Heart left ventricle (tissue), 13 donors: ENCODE data around the gene MGMT.

Experiments used
- POLR2A ChIP-seq, 2 donors: fragments of 450-650 bp; IDR thresholded peaks; one replicate each; pipeline ENCODE4 v1.6.1; 2017; ENCODE audit warnings: antibody characterized with exemption in 2 of 2, mild to moderate bottlenecking in 2 of 2, moderate library complexity in 2 of 2
- TF ChIP-seq, protein P1 (sequence below), 12 donors: fragments of 200-600 bp; sonication (generic) in 4 of 12; IDR thresholded peaks; one replicate each; pipeline versions ENCODE4 v1.5.0 to v1.8.0; 2018 to 2022; ENCODE audit warnings: antibody characterized with exemption in 12 of 12, mild to moderate bottlenecking in 5 of 12
- donor health status: ischemic (EF 13 %, LVEDD 7.1; RV severe dilation, severe dysfunction).
- donor health status: DM: no; HTN: yes; CAD: no.
- donor health status: DM: no; HTN: no; CAD: no.
- donor health status: ischemic (EF 25% LVEDD 6.9; RV normal size, moderate dysfunction).
- donor health status: ischemic (EF 25% LVEDD 5.7; RV mildly dilated, moderate dysfunction).
- donor health status: ischemic (EF 35%, LVEDD 5.7; RV mildly dilated, moderate dysfunction).
- donor health status: nonischemic (EF 11% LVEDD 7.7; RV severe dilation, severe dysfunction).
- donor health status: DM: yes; HTN: yes; CAD: no.
- donor health status: PGD.
- donor health status: ischemic (EF 29% LVEDD 5.4; RV normal size, mild dysfunction).
- donor health status: nonischemic (EF 23%, LVEDD 6.1; RV moderate dilation, normal function).

GRCh38 chr10:129780198-129780597 is 313.2 kb downstream of the MGMT start:
- TF ChIP-seq, protein P1, sequence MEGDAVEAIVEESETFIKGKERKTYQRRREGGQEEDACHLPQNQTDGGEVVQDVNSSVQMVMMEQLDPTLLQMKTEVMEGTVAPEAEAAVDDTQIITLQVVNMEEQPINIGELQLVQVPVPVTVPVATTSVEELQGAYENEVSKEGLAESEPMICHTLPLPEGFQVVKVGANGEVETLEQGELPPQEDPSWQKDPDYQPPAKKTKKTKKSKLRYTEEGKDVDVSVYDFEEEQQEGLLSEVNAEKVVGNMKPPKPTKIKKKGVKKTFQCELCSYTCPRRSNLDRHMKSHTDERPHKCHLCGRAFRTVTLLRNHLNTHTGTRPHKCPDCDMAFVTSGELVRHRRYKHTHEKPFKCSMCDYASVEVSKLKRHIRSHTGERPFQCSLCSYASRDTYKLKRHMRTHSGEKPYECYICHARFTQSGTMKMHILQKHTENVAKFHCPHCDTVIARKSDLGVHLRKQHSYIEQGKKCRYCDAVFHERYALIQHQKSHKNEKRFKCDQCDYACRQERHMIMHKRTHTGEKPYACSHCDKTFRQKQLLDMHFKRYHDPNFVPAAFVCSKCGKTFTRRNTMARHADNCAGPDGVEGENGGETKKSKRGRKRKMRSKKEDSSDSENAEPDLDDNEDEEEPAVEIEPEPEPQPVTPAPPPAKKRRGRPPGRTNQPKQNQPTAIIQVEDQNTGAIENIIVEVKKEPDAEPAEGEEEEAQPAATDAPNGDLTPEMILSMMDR (IDR thresholded peaks at IDR 0.05): no peak
- TF ChIP-seq POLR2A (IDR thresholded peaks at IDR 0.05): no peak
